Measurements from ENCODE around the gene VTN.

VTN gene, protein sequence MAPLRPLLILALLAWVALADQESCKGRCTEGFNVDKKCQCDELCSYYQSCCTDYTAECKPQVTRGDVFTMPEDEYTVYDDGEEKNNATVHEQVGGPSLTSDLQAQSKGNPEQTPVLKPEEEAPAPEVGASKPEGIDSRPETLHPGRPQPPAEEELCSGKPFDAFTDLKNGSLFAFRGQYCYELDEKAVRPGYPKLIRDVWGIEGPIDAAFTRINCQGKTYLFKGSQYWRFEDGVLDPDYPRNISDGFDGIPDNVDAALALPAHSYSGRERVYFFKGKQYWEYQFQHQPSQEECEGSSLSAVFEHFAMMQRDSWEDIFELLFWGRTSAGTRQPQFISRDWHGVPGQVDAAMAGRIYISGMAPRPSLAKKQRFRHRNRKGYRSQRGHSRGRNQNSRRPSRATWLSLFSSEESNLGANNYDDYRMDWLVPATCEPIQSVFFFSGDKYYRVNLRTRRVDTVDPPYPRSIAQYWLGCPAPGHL

GRCh38 chr17:28370035-28370743 lies at the start of gene VTN:
VTN (minus strand) TSS chr17:28370307; CDS start chr17:28370203, 104 bp downstream.
- no peak for DNase-seq (ENCODE audit: low spot score)

- DNase-seq (ENCODE audit: low spot score) = peak; percentile 63
Measured at GRCh38 chr17:28416703-28417311, 46.7 kb upstream of the VTN start.

GRCh38 chr17:28415886-28416285 lies 45.8 kb upstream of the VTN start:
- DNase-seq (ENCODE audit: low spot score) = no peak

GRCh38 chr17:28413804-28414203 lies 43.7 kb upstream of the VTN start:
- DNase-seq (ENCODE audit: low spot score) = no peak

GRCh38 chr17:28412099-28412498 lies 42.0 kb upstream of the VTN start:
- no peak for DNase-seq (ENCODE audit: low spot score)

- no peak for DNase-seq (ENCODE audit: low spot score)
Measured at GRCh38 chr17:28407974-28408306, 37.8 kb upstream of the VTN start.

DNA sequence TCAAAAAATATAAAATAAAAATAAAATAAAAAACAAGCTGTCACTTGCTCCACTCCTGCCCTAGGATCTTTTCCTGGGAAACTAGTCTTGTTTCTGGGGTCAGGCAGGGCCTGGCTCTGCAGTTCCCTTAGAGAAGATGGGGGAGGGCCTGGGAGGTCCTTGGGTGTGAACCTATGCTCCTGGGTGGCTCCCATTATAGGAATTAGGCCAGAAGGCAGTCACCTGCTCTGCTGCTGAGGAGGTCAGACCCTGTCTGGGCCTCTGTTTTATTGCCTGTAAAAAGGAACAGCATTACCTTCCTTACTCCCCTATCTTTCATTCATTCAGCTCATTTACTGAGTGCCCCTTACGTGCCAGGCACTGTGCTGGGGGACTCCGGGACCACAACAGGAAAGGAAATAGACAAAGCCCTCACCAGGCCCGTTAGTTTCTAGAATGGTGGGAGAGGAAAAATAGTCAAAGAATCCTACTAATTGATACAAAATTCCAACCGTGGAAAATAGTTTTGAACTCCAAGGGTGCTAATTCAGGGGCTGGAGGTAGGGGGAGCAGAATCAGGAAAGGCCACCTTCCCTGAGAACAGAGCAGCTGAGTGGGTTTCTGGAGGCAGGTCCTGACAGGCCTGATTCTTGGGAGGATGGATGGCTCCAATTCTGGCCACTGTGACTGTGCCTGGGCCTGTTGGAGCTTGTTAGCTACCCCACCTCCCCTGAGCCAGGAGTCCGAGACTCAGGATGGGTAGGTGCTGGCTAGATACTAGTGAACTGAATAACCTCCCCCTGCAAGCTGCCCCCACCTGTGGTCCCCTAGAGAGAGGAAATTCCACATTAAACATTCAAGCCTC lies 37.2 kb upstream of the VTN start:
- no peak for DNase-seq (ENCODE audit: low spot score)

- no peak for DNase-seq (ENCODE audit: low spot score)
Measured at GRCh38 chr17:28406473-28406814, 36.3 kb upstream of the VTN start.

DNA sequence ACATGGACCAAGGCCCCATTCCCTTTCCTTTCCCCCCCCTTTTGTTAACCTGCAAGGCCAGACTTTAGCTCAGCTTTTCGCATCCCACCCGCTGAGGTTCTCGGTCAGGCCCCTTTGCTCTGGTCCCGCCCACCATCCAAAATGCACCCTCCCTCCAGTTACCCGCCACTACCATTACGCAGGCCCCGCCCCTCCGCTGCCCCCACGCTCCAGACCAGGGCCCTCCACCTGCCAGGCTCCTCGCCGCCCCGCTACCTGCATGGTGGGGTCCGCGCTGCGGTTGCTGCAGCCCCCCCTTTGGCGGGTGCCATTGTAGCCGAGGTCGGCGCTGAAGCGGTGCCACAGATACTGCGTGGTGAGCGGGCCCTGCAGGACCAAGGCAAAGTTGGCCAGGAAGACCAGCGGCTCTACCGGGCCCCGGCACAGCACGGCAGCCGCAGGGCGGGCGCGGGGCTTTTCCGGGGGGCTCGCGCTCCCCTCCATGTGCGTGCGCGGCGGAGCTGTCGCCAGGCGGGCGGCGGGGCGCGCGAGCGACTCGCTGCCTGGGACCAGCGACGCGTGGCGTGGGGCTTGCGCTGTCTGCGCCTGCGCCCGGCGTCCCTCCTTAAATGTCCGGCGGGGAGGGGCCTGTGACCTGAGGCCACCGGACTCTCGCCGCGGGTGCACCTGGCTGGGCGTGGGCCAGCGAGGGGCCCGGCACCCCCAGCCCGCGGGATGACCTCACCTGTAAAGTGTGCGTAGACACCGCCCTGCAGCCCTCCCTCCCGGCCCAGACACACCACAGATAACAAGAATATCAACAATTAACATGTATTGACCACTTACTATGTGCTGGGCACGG lies 35.7 kb upstream of the VTN start, which contains the start of gene SLC46A1:
Gene SLC46A1 (minus strand): TSS at position 581 of the 841 bp plus-strand sequence. CDS start 98 bp downstream, at position 483.
- DNase-seq (ENCODE audit: low spot score) = no peak

- DNase-seq (ENCODE audit: low spot score) = no peak
Measured at GRCh38 chr17:28404812-28405570, 34.9 kb upstream of the VTN start.

- no peak for DNase-seq (ENCODE audit: low spot score)
Measured at GRCh38 chr17:28404461-28404811, 34.3 kb upstream of the VTN start.

GRCh38 chr17:28404007-28404406 lies 33.9 kb upstream of the VTN start:
- no peak for DNase-seq (ENCODE audit: low spot score)

DNA sequence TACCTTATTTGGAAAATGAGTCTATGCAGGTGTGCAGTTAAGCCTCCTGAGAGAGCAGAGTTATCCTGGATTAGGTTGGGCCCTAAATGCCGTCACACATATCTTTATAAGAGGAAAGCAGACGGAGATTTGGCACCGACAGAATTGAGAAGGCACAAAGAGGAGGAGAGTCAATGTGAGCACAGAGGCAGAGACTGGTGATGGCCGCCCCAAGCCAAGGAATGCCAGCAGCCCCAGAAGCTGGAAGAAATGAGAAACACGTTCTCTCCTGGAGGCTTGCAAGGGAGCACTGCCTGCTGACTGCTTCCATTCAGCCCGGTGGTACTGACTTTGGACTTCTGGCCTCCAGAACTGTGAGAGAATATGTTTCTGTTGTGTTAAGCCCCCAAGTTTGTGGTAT lies 32.7 kb upstream of the VTN start:
- DNase-seq (ENCODE audit: low spot score) = no peak

GRCh38 chr17:28402224-28402630 lies 32.1 kb upstream of the VTN start:
- no peak for DNase-seq (ENCODE audit: low spot score)

- no peak for DNase-seq (ENCODE audit: low spot score)
Measured at GRCh38 chr17:28399808-28400207, 29.7 kb upstream of the VTN start.

DNA sequence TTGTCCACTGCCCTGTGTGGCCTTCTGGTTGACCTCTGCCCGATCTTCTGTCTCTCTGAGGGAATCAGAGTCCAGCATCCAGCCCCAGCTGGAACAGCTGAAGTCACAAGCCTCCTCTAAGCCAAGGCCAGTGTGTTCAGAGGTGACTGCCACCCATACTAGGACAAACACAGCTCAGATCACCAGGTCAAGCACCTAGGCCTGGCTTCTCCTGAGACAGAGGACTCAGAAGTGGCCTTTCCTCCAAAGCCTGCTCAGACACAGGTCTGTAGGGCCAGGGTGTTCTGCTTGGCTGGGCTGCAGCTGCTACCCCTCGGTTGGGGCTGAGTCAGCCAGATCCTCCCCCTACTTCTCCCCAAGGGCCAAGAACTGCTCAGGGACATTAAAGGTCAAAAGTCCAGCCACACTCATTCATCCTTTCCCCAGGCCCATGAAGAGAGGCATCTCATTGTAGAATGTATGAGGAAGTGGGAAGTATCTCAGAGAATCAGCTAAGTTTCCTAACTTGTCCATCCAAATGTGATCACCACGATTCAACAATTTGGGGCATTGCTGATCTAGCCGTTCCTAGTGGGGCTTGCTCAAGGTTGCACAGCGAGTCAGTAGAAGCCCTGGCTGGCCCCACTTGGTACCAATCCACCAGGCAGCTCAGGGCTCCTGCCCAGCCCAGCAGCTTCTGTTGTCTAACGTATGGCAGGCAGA lies 28.3 kb upstream of the VTN start:
- no peak for DNase-seq (ENCODE audit: low spot score)

- no peak for DNase-seq (ENCODE audit: low spot score)
Measured at GRCh38 chr17:28397687-28398279, 27.7 kb upstream of the VTN start.

- DNase-seq (ENCODE audit: low spot score) = no peak
Measured at GRCh38 chr17:28397275-28397674, 27.2 kb upstream of the VTN start.

GRCh38 chr17:28396635-28397239 lies 26.6 kb upstream of the VTN start:
- DNase-seq (ENCODE audit: low spot score) = no peak

All from CD4-positive, alpha-beta T cell treated with Interleukin-15 for 4 hours (primary cell).